Stimulated activated CD4-positive, alpha-beta T cell treated with anti-CD3 and anti-CD28 coated beads, TNF-alpha, amount 100 ng/mL, for 4 hours (primary cell): ENCODE results near the gene FANCF.
A peak's percentile ranks its signal among the peaks of the same experiment; 100 is the strongest.

Source experiments
- DNase-seq, 3 experiments: peaks; one replicate each; pipeline ENCODE4 v3.0.0-alpha.2; 2020; ENCODE audit warnings: low read depth in 3 of 3

FANCF gene

GRCh38 chr11:22624742-22625447, 728 bp downstream of the FANCF start:
- DNase-seq, result peak in 2 of 3 experiments; percentile 40 to 41

- DNase-seq, result no peak
Observed at GRCh38 chr11:22617868-22618267, 7.8 kb downstream of the FANCF start.

- no peak for DNase-seq
Observed at GRCh38 chr11:22603933-22604332, 21.7 kb downstream of the FANCF start.

- no peak for DNase-seq
Observed at GRCh38 chr11:22602504-22602903, 23.1 kb downstream of the FANCF start.

GRCh38 chr11:22599458-22599857, 26.2 kb downstream of the FANCF start:
- no peak for DNase-seq

GRCh38 chr11:22597062-22597461, 28.6 kb downstream of the FANCF start:
- no peak for DNase-seq

GRCh38 chr11:22584976-22585375, 40.6 kb downstream of the FANCF start:
- no peak for DNase-seq

GRCh38 chr11:22583963-22584492, 41.6 kb downstream of the FANCF start:
- DNase-seq, result no peak

- DNase-seq, result no peak
Observed at GRCh38 chr11:22582151-22582410, 43.5 kb downstream of the FANCF start.

GRCh38 chr11:22581354-22582150, 44.1 kb downstream of the FANCF start:
- DNase-seq, result no peak

- no peak for DNase-seq
Observed at GRCh38 chr11:22577854-22578253, 47.8 kb downstream of the FANCF start.
